HepG2 (cell line): ENCODE measurements around the gene IMP3. TPM values are rescaled to one million over a fixed set of nuclear protein-coding genes. Genes with fewer than 3 reads are reported as not detected.

Experiments used
- CREB1 ChIP-seq, 2 experiments: fragments of 450-650 bp in 1 of 2; IDR thresholded peaks; 2 replicates each; pipeline ENCODE4 v1.6.1; 2016 to 2017; ENCODE audit warnings: control low read depth in 1 of 2, mild to moderate bottlenecking in 1 of 2, missing compliant biosample characterization in 1 of 2, missing genetic modification characterization in 1 of 2
- CREBL2 ChIP-seq: sonication (generic); formaldehyde crosslinking; IDR thresholded peaks from 2 replicates; pipeline ENCODE4 v1.8.1; 2023; ENCODE audit warnings: missing genetic modification reagents, mild to moderate bottlenecking, borderline replicate concordance
- HMG20B ChIP-seq: conservative IDR thresholded peaks from 2 replicates; pipeline ENCODE4 v1.6.1; 2016; ENCODE audit warnings: missing genetic modification reagents, missing compliant biosample characterization
- HOXA7 ChIP-seq: sonication (generic); formaldehyde crosslinking; IDR thresholded peaks from 2 replicates; pipeline ENCODE4 v1.8.1; 2022; ENCODE audit warnings: mild to moderate bottlenecking, missing genetic modification reagents, moderate library complexity
- KDM4B ChIP-seq: sonication (generic); formaldehyde crosslinking; IDR thresholded peaks from 2 replicates; pipeline ENCODE4 v1.4.0; 2020; ENCODE audit warnings: missing genetic modification reagents
- KLF9 ChIP-seq: IDR thresholded peaks from 2 replicates; pipeline ENCODE4 v1.6.1; 2016; ENCODE audit warnings: low read depth
- PRDM10 ChIP-seq: sonication (generic); formaldehyde crosslinking; IDR thresholded peaks from 2 replicates; pipeline ENCODE4 v1.4.0; 2020; ENCODE audit warnings: low read depth, missing genetic modification reagents
- PRDM4 ChIP-seq: sonication (generic); formaldehyde crosslinking; IDR thresholded peaks from 2 replicates; pipeline ENCODE4 v1.9.0; 2021; ENCODE audit warnings: missing genetic modification reagents, borderline replicate concordance
- THAP11 ChIP-seq: IDR thresholded peaks from 2 replicates; pipeline ENCODE4 v1.6.1; 2016; ENCODE audit warnings: missing biosample characterization, missing genetic modification reagents
- ZBTB4 ChIP-seq: sonication (generic); formaldehyde crosslinking; IDR thresholded peaks from 2 replicates; pipeline ENCODE4 v1.4.0; 2020; ENCODE audit warnings: missing genetic modification reagents, mild to moderate bottlenecking, borderline replicate concordance
- ZMYM4 ChIP-seq: sonication (generic); formaldehyde crosslinking; IDR thresholded peaks from 2 replicates; pipeline ENCODE4 v1.8.1; 2023; ENCODE audit warnings: mild to moderate bottlenecking, missing genetic modification reagents
- ZNF572 ChIP-seq: sonication (generic); formaldehyde crosslinking; IDR thresholded peaks from 2 replicates; pipeline ENCODE4 v1.5.1; 2020; ENCODE audit warnings: mild to moderate bottlenecking, missing genetic modification reagents
- polyA plus RNA-seq, 8 experiments: library from polyadenylated mRNA; depleted of rRNA in 3 of 8; stranded (reverse) in 7 of 8; unstranded in 1 of 8; fragments of >200 nt; fragmentation: Illumina TruSeq in 4 of 8; extraction: Trizol in 4 of 8; gene quantifications; 2 replicates each; pipeline versions ENCODE4 v1.2.1 to v1.2.3, GENCODE V29; 2011 to 2016; ENCODE audit warnings: low read depth in 4 of 8, missing spikeins in 1 of 8, mixed read lengths in 1 of 8; ENCODE audit not compliant: insufficient read depth in 1 of 8
- total RNA-seq, 5 experiments: library from RNA; depleted of rRNA; stranded (reverse); fragments of >200 nt; fragmentation: Illumina TruSeq; extraction: Trizol; gene quantifications; 2 replicates each; pipeline ENCODE4 v1.2.3, GENCODE V29; 2016; ENCODE audit warnings: low read depth in 1 of 5
- TF ChIP-seq, protein P1 (sequence below): sonication (generic); formaldehyde crosslinking; IDR thresholded peaks from 2 replicates; pipeline ENCODE4 v1.8.0; 2022; ENCODE audit warnings: missing genetic modification reagents, mild to moderate bottlenecking, inconsistent platforms, borderline replicate concordance
- TF ChIP-seq, protein P2 (sequence below): IDR thresholded peaks from 2 replicates; pipeline ENCODE4 v1.6.1; 2016; ENCODE audit warnings: missing biosample characterization, missing genetic modification reagents, low read depth

Gene IMP3
- total and polyA plus RNA-seq, 2 of the 13 experiments (the other 11 are each of a cell fraction or from before 2014, with no cell fraction given): 38.3 to 143 TPM

GRCh38 chr15:75625542-75626347 is 14.3 kb downstream of the IMP3 start, which contains the start of gene SNUPN (continued):
- TF ChIP-seq, protein P1, sequence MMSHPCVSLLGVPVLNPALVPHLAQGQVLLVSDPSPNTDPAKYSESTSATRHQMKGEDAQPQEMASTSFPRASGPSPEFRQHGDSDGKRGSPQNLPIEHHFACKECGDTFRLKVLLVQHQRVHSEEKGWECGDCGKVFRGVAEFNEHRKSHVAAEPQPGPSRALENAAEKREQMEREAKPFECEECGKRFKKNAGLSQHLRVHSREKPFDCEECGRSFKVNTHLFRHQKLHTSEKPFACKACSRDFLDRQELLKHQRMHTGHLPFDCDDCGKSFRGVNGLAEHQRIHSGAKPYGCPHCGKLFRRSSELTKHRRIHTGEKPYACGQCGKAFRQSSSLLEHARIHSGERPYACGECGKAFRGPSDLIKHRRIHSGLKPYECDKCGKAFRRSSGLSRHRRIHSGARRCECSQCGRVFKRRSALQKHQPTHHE (CRISPR knock-in tag): peak; percentile 38; the same call in 1 of the 2 replicates
- TF ChIP-seq CREB1 (IDR thresholded peaks at IDR 0.05) (peak; percentile 39; the same call in 1 of the 2 replicates), CREB1 (CRISPR knock-in tag; IDR thresholded peaks at IDR 0.05) (no peak), CREBL2 (CRISPR knock-in tag) (no peak), THAP11 (CRISPR knock-in tag) (peak; percentile 87), ZNF572 (CRISPR knock-in tag) (peak; percentile 76; the same call in 1 of the 2 replicates), KLF9 (CRISPR knock-in tag) (0 out of 2 replicates have a peak, but pooled peaks have one; percentile 48), ZBTB4 (CRISPR knock-in tag) (no peak), KDM4B (CRISPR knock-in tag) (no peak; the same call in 1 of the 2 replicates), ZMYM4 (CRISPR knock-in tag) (peak; percentile 67), HOXA7 (CRISPR knock-in tag) (no peak), HMG20B (no peak), PRDM4 (no peak), PRDM10 (CRISPR knock-in tag) (peak; percentile 85; the same call in 1 of the 2 replicates)
- TF ChIP-seq, protein P2, sequence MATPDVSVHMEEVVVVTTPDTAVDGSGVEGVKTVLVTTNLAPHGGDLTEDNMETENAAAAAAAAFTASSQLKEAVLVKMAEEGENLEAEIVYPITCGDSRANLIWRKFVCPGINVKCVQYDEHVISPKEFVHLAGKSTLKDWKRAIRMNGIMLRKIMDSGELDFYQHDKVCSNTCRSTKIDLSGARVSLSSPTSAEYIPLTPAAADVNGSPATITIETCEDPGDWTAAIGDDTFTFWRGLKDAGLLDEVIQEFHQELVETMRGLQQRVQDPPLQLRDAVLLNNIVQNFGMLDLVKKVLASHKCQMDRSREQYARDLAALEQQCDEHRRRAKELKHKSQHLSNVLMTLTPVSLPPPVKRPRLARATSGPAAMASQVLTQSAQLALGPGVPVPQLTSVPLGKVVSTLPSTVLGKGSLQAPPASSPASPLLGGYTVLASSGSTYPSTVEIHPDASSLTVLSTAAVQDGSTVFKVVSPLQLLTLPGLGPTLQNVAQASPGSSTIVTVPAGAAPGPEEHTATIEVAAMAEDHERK (CRISPR knock-in tag): no peak
